ENCODE measurements around the gene VANGL1.

VANGL1 gene

GRCh38 chr1:115727706-115728249, 86.0 kb downstream of the VANGL1 start:
- H3K27ac ChIP-seq (ENCODE audit: low read depth, low read length) = no peak overlapping the region
- H3K4me3 ChIP-seq (ENCODE audit: low read depth in 1 of 2, low read length in 2 of 2) = no peak overlapping the region
- no peaks in the 10 kb centered on the region for H3K4me1 ChIP-seq (ENCODE audit: control insufficient read depth in 1 of 2, insufficient read depth in 2 of 2, low read length in 2 of 2)
- H3K36me3 ChIP-seq (ENCODE audit: control insufficient read depth in 1 of 2, insufficient read depth in 2 of 2, low read length in 2 of 2) = no peaks in the 10 kb centered on the region
- H3K9me3 ChIP-seq (ENCODE audit: control insufficient read depth in 1 of 2, low read length in 2 of 2) = no peaks in the 10 kb centered on the region
- H3K9ac ChIP-seq (ENCODE audit: low read depth in 1 of 2, low read length in 2 of 2) = no peak overlapping the region
- H3K27me3 ChIP-seq (ENCODE audit: control insufficient read depth in 1 of 2, insufficient read depth in 2 of 2, low read length in 2 of 2) = no peaks in the 10 kb centered on the region

GRCh38 chr1:115728341-115728740, 86.6 kb downstream of the VANGL1 start:
- Histone ChIP-seq H3K36me3 (ENCODE audit: control insufficient read depth in 1 of 2, insufficient read depth in 2 of 2, low read length in 2 of 2) (no peaks in the 10 kb centered on the region), H3K4me1 (ENCODE audit: control insufficient read depth in 1 of 2, insufficient read depth in 2 of 2, low read length in 2 of 2) (no peaks in the 10 kb centered on the region), H3K27me3 (ENCODE audit: control insufficient read depth in 1 of 2, insufficient read depth in 2 of 2, low read length in 2 of 2) (no peaks in the 10 kb centered on the region), H3K9ac (ENCODE audit: low read depth in 1 of 2, low read length in 2 of 2) (no peak overlapping the region), H3K4me3 (ENCODE audit: low read depth in 1 of 2, low read length in 2 of 2) (no peak overlapping the region), H3K27ac (ENCODE audit: low read depth, low read length) (peak overlapping the region; percentile 27), H3K9me3 (ENCODE audit: control insufficient read depth in 1 of 2, low read length in 2 of 2) (no peaks in the 10 kb centered on the region)

GRCh38 chr1:115729756-115730155, 88.0 kb downstream of the VANGL1 start:
- H3K36me3 ChIP-seq (ENCODE audit: control insufficient read depth in 1 of 2, insufficient read depth in 2 of 2, low read length in 2 of 2) = no peaks in the 10 kb centered on the region
- no peaks in the 10 kb centered on the region for H3K27me3 ChIP-seq (ENCODE audit: control insufficient read depth in 1 of 2, insufficient read depth in 2 of 2, low read length in 2 of 2)
- H3K4me1 ChIP-seq (ENCODE audit: control insufficient read depth in 1 of 2, insufficient read depth in 2 of 2, low read length in 2 of 2) = no peaks in the 10 kb centered on the region
- no peak overlapping the region for H3K9ac ChIP-seq (ENCODE audit: low read depth in 1 of 2, low read length in 2 of 2)
- no peak overlapping the region for H3K4me3 ChIP-seq (ENCODE audit: low read depth in 1 of 2, low read length in 2 of 2)
- H3K9me3 ChIP-seq (ENCODE audit: control insufficient read depth in 1 of 2, low read length in 2 of 2) = no peaks in the 10 kb centered on the region
- no peak overlapping the region for H3K27ac ChIP-seq (ENCODE audit: low read depth, low read length)

- Histone ChIP-seq H3K4me3 (ENCODE audit: low read depth in 1 of 2, low read length in 2 of 2) (no peak overlapping the region), H3K9me3 (ENCODE audit: control insufficient read depth in 1 of 2, low read length in 2 of 2) (no peaks in the 10 kb centered on the region), H3K4me1 (ENCODE audit: control insufficient read depth in 1 of 2, insufficient read depth in 2 of 2, low read length in 2 of 2) (no peaks in the 10 kb centered on the region), H3K36me3 (ENCODE audit: control insufficient read depth in 1 of 2, insufficient read depth in 2 of 2, low read length in 2 of 2) (no peaks in the 10 kb centered on the region), H3K27me3 (ENCODE audit: control insufficient read depth in 1 of 2, insufficient read depth in 2 of 2, low read length in 2 of 2) (no peaks in the 10 kb centered on the region), H3K9ac (ENCODE audit: low read depth in 1 of 2, low read length in 2 of 2) (no peak overlapping the region), H3K27ac (ENCODE audit: low read depth, low read length) (no peak overlapping the region)
These were observed 90.5 kb downstream of the VANGL1 start for GRCh38 chr1:115732316-115732715.

GRCh38 chr1:115740811-115741210, 99.0 kb downstream of the VANGL1 start:
- no peaks in the 10 kb centered on the region for H3K9me3 ChIP-seq (ENCODE audit: control insufficient read depth in 1 of 2, low read length in 2 of 2)
- no peak overlapping the region for H3K27ac ChIP-seq (ENCODE audit: low read depth, low read length)
- H3K27me3 ChIP-seq (ENCODE audit: control insufficient read depth in 1 of 2, insufficient read depth in 2 of 2, low read length in 2 of 2) = no peaks in the 10 kb centered on the region
- H3K9ac ChIP-seq (ENCODE audit: low read depth in 1 of 2, low read length in 2 of 2) = no peak overlapping the region
- no peaks in the 10 kb centered on the region for H3K4me1 ChIP-seq (ENCODE audit: control insufficient read depth in 1 of 2, insufficient read depth in 2 of 2, low read length in 2 of 2)
- no peak overlapping the region for H3K4me3 ChIP-seq (ENCODE audit: low read depth in 1 of 2, low read length in 2 of 2)
- H3K36me3 ChIP-seq (ENCODE audit: control insufficient read depth in 1 of 2, insufficient read depth in 2 of 2, low read length in 2 of 2) = no peaks in the 10 kb centered on the region

GRCh38 chr1:115744646-115745275, 103.0 kb downstream of the VANGL1 start:
- Histone ChIP-seq H3K27ac (ENCODE audit: low read depth, low read length) (no peak overlapping the region), H3K9ac (ENCODE audit: low read depth in 1 of 2, low read length in 2 of 2) (no peak overlapping the region), H3K4me1 (ENCODE audit: control insufficient read depth in 1 of 2, insufficient read depth in 2 of 2, low read length in 2 of 2) (peaks cover 0 to 6% of the 10 kb centered on the region in 2 donors)

GRCh38 chr1:115746021-115746690, 104.4 kb downstream of the VANGL1 start:
- Histone ChIP-seq H3K36me3 (ENCODE audit: control insufficient read depth in 1 of 2, insufficient read depth in 2 of 2, low read length in 2 of 2) (no peaks in the 10 kb centered on the region), H3K27ac (ENCODE audit: low read depth, low read length) (no peak overlapping the region), H3K9me3 (ENCODE audit: control insufficient read depth in 1 of 2, low read length in 2 of 2) (no peaks in the 10 kb centered on the region), H3K4me1 (ENCODE audit: control insufficient read depth in 1 of 2, insufficient read depth in 2 of 2, low read length in 2 of 2) (peaks cover 0 to 6% of the 10 kb centered on the region in 2 donors), H3K4me3 (ENCODE audit: low read depth in 1 of 2, low read length in 2 of 2) (no peak overlapping the region), H3K27me3 (ENCODE audit: control insufficient read depth in 1 of 2, insufficient read depth in 2 of 2, low read length in 2 of 2) (no peaks in the 10 kb centered on the region), H3K9ac (ENCODE audit: low read depth in 1 of 2, low read length in 2 of 2) (no peak overlapping the region)

More at GRCh38 chr1:115744646-115745275, 103.0 kb downstream of the VANGL1 start:
- Histone ChIP-seq H3K27me3 (ENCODE audit: control insufficient read depth in 1 of 2, insufficient read depth in 2 of 2, low read length in 2 of 2) (no peaks in the 10 kb centered on the region), H3K36me3 (ENCODE audit: control insufficient read depth in 1 of 2, insufficient read depth in 2 of 2, low read length in 2 of 2) (no peaks in the 10 kb centered on the region), H3K4me3 (ENCODE audit: low read depth in 1 of 2, low read length in 2 of 2) (no peak overlapping the region), H3K9me3 (ENCODE audit: control insufficient read depth in 1 of 2, low read length in 2 of 2) (no peaks in the 10 kb centered on the region)
